Kidney epithelial cell (primary cell): ENCODE data around the gene BAX. TPM values are rescaled to one million over a fixed set of nuclear protein-coding genes. Genes with fewer than 3 reads are reported as not detected.

ENCODE experiments used
- DNase-seq: peaks from one replicate; pipeline ENCODE4 v3.0.0-alpha.2; 2010; ENCODE audit warnings: low read depth
- H3K27me3 ChIP-seq: 2 replicates; pipeline ENCODE4 v1.6.0; 2011; ENCODE audit warnings: low read length; ENCODE audit not compliant: control insufficient read depth, insufficient read depth
- H3K36me3 ChIP-seq: 2 replicates; pipeline ENCODE4 v1.5.1; 2011; ENCODE audit warnings: low read length; ENCODE audit not compliant: control insufficient read depth, insufficient read depth
- H3K4me3 ChIP-seq: 2 replicates; pipeline ENCODE4 v1.5.1; 2011; ENCODE audit warnings: low read depth, mild to moderate bottlenecking, control low read depth, low read length
- total RNA-seq: library from RNA; depleted of rRNA; stranded (reverse); fragments of >200 nt; gene quantifications from 2 replicates; pipeline ENCODE4 v1.2.3, GENCODE V29; 2015
- TF ChIP-seq, protein P1 (sequence below): IDR thresholded peaks from 2 replicates; pipeline ENCODE4 v1.5.1; 2011; ENCODE audit warnings: mild to moderate bottlenecking, moderate library complexity, low read length, control low read depth, inconsistent platforms; ENCODE audit not compliant: insufficient read depth, poor library complexity, severe bottlenecking

BAX gene
- total RNA-seq, 1 donor from 2014 or later: 128 TPM

- H3K36me3 ChIP-seq: no peaks in the 10 kb centered on the region
- H3K4me3 ChIP-seq: no peak overlapping the region
- no peak for DNase-seq
- TF ChIP-seq, protein P1, sequence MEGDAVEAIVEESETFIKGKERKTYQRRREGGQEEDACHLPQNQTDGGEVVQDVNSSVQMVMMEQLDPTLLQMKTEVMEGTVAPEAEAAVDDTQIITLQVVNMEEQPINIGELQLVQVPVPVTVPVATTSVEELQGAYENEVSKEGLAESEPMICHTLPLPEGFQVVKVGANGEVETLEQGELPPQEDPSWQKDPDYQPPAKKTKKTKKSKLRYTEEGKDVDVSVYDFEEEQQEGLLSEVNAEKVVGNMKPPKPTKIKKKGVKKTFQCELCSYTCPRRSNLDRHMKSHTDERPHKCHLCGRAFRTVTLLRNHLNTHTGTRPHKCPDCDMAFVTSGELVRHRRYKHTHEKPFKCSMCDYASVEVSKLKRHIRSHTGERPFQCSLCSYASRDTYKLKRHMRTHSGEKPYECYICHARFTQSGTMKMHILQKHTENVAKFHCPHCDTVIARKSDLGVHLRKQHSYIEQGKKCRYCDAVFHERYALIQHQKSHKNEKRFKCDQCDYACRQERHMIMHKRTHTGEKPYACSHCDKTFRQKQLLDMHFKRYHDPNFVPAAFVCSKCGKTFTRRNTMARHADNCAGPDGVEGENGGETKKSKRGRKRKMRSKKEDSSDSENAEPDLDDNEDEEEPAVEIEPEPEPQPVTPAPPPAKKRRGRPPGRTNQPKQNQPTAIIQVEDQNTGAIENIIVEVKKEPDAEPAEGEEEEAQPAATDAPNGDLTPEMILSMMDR: no peak
- no peaks in the 10 kb centered on the region for H3K27me3 ChIP-seq
These were observed 4.5 kb upstream of the BAX start for GRCh38 chr19:48950159-48950558.

DNA sequence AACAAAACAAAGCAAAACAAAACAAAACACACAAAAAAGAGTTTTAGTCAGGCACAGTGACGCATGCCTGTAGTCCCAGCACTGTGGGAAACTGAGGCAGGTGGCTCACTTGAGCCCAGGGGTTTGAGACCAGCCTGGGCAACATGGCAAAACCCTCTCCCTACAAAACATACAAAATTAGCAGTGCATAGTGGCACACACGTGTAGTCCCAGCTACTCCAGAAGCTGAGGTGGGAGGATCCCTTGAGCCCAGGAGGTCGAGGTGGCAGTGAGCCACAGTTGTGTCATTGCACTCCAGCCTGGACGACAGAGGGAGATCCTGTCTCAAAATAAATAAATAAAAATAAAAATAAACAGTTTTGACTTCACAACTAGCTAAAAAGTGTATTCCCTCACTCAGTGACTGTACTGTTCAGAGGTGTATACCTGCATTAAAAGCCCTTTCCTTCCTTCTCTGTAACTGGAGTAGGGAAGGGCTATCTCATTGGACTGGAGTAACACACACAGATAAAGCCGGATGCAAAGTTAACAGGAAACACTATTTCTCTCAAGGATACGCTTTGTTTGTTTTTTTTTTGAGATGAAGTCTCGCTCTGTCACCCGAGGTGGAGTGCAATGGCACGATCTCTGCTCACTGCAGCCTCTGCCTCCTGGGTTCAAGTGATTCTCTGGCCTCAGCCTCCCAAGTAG, 3.7 kb upstream of the BAX start:
- H3K4me3 ChIP-seq: no peak overlapping the region
- no peaks in the 10 kb centered on the region for H3K27me3 ChIP-seq
- TF ChIP-seq, protein P1: no peak
- no peaks in the 10 kb centered on the region for H3K36me3 ChIP-seq
- no peak for DNase-seq

DNA sequence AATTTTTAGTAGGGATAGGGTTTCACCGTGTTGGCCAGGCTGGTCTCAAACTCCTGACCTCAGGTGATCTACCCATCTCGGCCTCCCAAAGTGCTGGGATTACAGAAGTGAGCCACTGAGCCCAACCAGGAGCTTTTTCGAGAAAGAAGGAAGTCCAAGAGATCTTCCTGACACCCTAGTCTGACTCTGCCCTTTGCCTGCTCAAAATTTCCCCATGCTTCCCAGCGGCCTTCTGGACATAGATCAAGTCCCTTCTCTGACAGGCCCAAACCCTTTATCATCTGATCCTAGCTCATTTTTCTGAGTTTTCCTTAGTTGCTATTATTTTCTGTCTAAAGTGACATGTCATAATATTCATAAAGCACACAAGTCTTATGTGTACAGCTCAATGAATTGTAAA, 1.5 kb upstream of the BAX start:
- H3K36me3 ChIP-seq: peaks cover 2% of the 10 kb centered on the region

DNA sequence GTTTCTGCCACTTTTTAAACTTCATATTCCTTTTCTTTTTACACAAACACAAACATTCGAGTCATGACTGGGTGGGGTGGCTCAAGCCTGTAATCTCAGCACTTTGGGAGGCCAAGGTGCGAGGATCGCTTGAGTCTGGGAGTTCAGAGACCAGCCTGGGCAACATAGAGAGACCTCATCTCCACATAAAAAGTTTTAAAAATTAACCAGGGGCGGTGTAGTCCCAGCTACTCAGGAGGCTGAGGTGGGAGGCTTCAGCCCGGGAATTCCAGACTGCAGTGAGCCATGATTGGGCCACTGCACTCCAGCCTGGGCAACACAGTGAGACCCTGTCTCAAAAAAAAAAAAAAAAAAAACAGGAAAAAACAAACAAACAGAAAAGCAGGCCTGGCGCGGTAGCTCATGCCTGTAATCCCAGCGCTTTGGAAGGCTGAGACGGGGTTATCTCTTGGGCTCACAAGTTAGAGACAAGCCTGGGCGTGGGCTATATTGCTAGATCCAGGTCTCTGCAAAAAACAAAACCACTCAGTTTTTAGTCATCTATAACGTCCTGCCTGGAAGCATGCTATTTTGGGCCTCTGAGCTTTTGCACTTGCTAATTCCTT, 583 bp upstream of the BAX start:
- DNase-seq: no peak

More for the DNA sequence above, 1.5 kb upstream of the BAX start:
- H3K4me3 ChIP-seq: no peak overlapping the region
- no peak for DNase-seq
- H3K27me3 ChIP-seq: no peaks in the 10 kb centered on the region
- TF ChIP-seq, protein P1: no peak

GRCh38 chr19:48955308-48955958, 758 bp downstream of the BAX start:
- H3K27me3 ChIP-seq: no peaks in the 10 kb centered on the region
- peaks cover 2% of the 10 kb centered on the region for H3K36me3 ChIP-seq
- TF ChIP-seq, protein P1: no peak
- DNase-seq: no peak
- H3K4me3 ChIP-seq: peak overlapping the region; percentile 88

More for the DNA sequence above, 583 bp upstream of the BAX start:
- Histone ChIP-seq H3K27me3 (no peaks in the 10 kb centered on the region), H3K36me3 (peaks cover 2% of the 10 kb centered on the region), H3K4me3 (peak overlapping the region; percentile 88)
- TF ChIP-seq, protein P1: no peak
